SK-N-SH (cell line): ENCODE results near the gene GPR149. TPM values are rescaled to one million over a fixed set of nuclear protein-coding genes. Genes with fewer than 3 reads are reported as not detected.

Experiments
- CTCF ChIA-PET: fragments of 300-600, 350-600 bp; formaldehyde crosslinking; extraction: SDS; loops from one replicate; lab custom pipeline; 2021; lab: Yijun Ruan, JAX
- POLR2A ChIA-PET: fragments of 350-600 bp; sonication (Branson Sonifier 250); formaldehyde crosslinking; extraction: SDS; loops from one replicate; lab custom pipeline; 2020; ENCODE audit warnings: antibody characterized with exemption, inconsistent platforms; lab: Yijun Ruan, JAX
- DNase-seq: peaks from one replicate; pipeline ENCODE4 v3.0.0; 2012
- H2AFZ ChIP-seq: fragments of 200-600 bp; sonication (generic); 2 replicates; pipeline ENCODE4 v1.8.1; 2016; ENCODE audit warnings: antibody characterized with exemption, mild to moderate bottlenecking, low read depth
- H3F3A ChIP-seq: fragments of 200-600 bp; sonication (generic); replicated peaks from 2 replicates; pipeline ENCODE3; 2016; ENCODE audit warnings: antibody characterized with exemption, mild to moderate bottlenecking; ENCODE audit not compliant: insufficient read depth
- H3K27ac ChIP-seq, 2 experiments: fragments of 200-500 bp in 1 of 2; fragments of 200-600 bp in 1 of 2; sonication (Bioruptor generic) in 1 of 2; sonication (generic), shearing (Covaris generic) in 1 of 2; 2 replicates each; pipeline versions ENCODE4 v1.5.1 to v1.6.1; 2014 to 2016; ENCODE audit warnings: low read depth in 2 of 2, inconsistent platforms in 1 of 2, low read length in 1 of 2, mild to moderate bottlenecking in 1 of 2, mixed read lengths in 1 of 2
- H3K27me3 ChIP-seq: fragments of 200-600 bp; sonication (generic), shearing (Covaris generic); 2 replicates; pipeline ENCODE4 v1.6.1; 2016; ENCODE audit warnings: mixed run types; ENCODE audit not compliant: insufficient read depth
- H3K36me3 ChIP-seq, 2 experiments: fragments of 200-500 bp in 1 of 2; fragments of 200-600 bp in 1 of 2; sonication (Bioruptor generic) in 1 of 2; sonication (generic) in 1 of 2; replicated peaks in 1 of 2; 2 replicates each; pipeline versions ENCODE3 to v1.5.1; 2014 to 2016; ENCODE audit warnings: low read length in 1 of 2, mild to moderate bottlenecking in 1 of 2; ENCODE audit not compliant: insufficient read depth in 2 of 2, control insufficient read depth in 1 of 2
- H3K4me1 ChIP-seq, 2 experiments: fragments of 200-500 bp in 1 of 2; fragments of 200-600 bp in 1 of 2; sonication (Bioruptor generic) in 1 of 2; sonication (generic), shearing (Covaris generic) in 1 of 2; 2 replicates each; pipeline versions ENCODE4 v1.5.1 to v1.6.1; 2014 to 2016; ENCODE audit warnings: low read depth in 1 of 2, low read length in 1 of 2, mixed run types in 1 of 2; ENCODE audit not compliant: insufficient read depth in 2 of 2, control insufficient read depth in 1 of 2
- H3K4me2 ChIP-seq: fragments of 200-600 bp; sonication (generic), shearing (Covaris generic); 2 replicates; pipeline ENCODE4 v1.6.1; 2017; ENCODE audit warnings: mixed run types
- H3K4me3 ChIP-seq, 2 experiments: fragments of 200-500 bp in 1 of 2; fragments of 200-600 bp in 1 of 2; sonication (Bioruptor generic) in 1 of 2; sonication (generic), shearing (Covaris generic) in 1 of 2; 2 replicates each; pipeline versions ENCODE4 v1.5.1 to v1.8.1; 2014 to 2016; ENCODE audit warnings: low read depth in 2 of 2, inconsistent platforms in 1 of 2, low read length in 1 of 2, mild to moderate bottlenecking in 1 of 2, mixed read lengths in 1 of 2, moderate library complexity in 1 of 2
- H3K79me2 ChIP-seq: fragments of 200-600 bp; sonication (generic); 2 replicates; pipeline ENCODE4 v1.8.1; 2017; ENCODE audit warnings: mild to moderate bottlenecking; ENCODE audit not compliant: insufficient read depth
- H3K9ac ChIP-seq: fragments of 200-600 bp; sonication (generic); 2 replicates; pipeline ENCODE4 v1.6.1; 2017; ENCODE audit warnings: mixed run types
- H3K9me2 ChIP-seq: fragments of 200-600 bp; sonication (generic); 2 replicates; pipeline ENCODE4 v1.6.1; 2017; ENCODE audit warnings: mixed run types
- H3K9me3 ChIP-seq: fragments of 200-600 bp; sonication (generic); 2 replicates; pipeline ENCODE4 v1.6.1; 2017; ENCODE audit warnings: mixed run types, mild to moderate bottlenecking, moderate library complexity
- H4K20me1 ChIP-seq: fragments of 200-600 bp; sonication (generic); 2 replicates; pipeline ENCODE4 v1.6.1; 2017; ENCODE audit warnings: mild to moderate bottlenecking, mixed run types; ENCODE audit not compliant: insufficient read depth
- CHD2 ChIP-seq: fragments of 150-350 bp; IDR thresholded peaks from 2 replicates; pipeline ENCODE4 v1.6.1; 2018; ENCODE audit warnings: low read length; ENCODE audit not compliant: partially characterized antibody
- CTCF ChIP-seq: fragments of 200-600 bp; sonication (generic); IDR thresholded peaks from 2 replicates; pipeline ENCODE4 v1.6.1; 2017; ENCODE audit warnings: antibody characterized with exemption, mild to moderate bottlenecking, moderate library complexity
- ELF1 ChIP-seq: IDR thresholded peaks from 2 replicates; pipeline ENCODE4 v1.4.0; 2012
- EP300 ChIP-seq, 2 experiments: IDR thresholded peaks; 2 replicates each; pipeline versions ENCODE4 v1.4.0 to v1.6.1; 2012; ENCODE audit warnings: borderline replicate concordance in 1 of 2, low read depth in 1 of 2, low read length in 1 of 2
- FOXJ3 ChIP-seq: sonication (generic); formaldehyde crosslinking; IDR thresholded peaks from 2 replicates; pipeline ENCODE4 v1.5.1; 2020; ENCODE audit warnings: mild to moderate bottlenecking, missing genetic modification reagents
- FOXM1 ChIP-seq: IDR thresholded peaks from 2 replicates; pipeline ENCODE4 v1.4.0; 2012; ENCODE audit warnings: low read depth, mild to moderate bottlenecking
- MEF2A ChIP-seq: IDR thresholded peaks from 2 replicates; pipeline ENCODE4 v1.4.0; 2012; ENCODE audit warnings: low read depth, borderline replicate concordance
- MXI1 ChIP-seq: IDR thresholded peaks from 2 replicates; pipeline ENCODE4 v1.6.1; 2012; ENCODE audit warnings: mild to moderate bottlenecking, low read depth, low read length, improper control_type of control experiment
- NRF1 ChIP-seq: IDR thresholded peaks from 2 replicates; pipeline ENCODE4 v1.6.1; 2012; ENCODE audit warnings: low read depth, mild to moderate bottlenecking, low read length
- SMC3 ChIP-seq: IDR thresholded peaks from 2 replicates; pipeline ENCODE4 v1.6.1; 2012; ENCODE audit warnings: low read depth, low read length, improper control_type of control experiment
- TAF1 ChIP-seq: IDR thresholded peaks from 2 replicates; pipeline ENCODE4 v1.6.1; 2012; ENCODE audit warnings: low read depth, mild to moderate bottlenecking, low read length, moderate library complexity, borderline replicate concordance
- TCF12 ChIP-seq: IDR thresholded peaks from 2 replicates; pipeline ENCODE4 v1.4.0; 2012
- USF1 ChIP-seq: IDR thresholded peaks from 2 replicates; pipeline ENCODE4 v1.4.0; 2012; ENCODE audit warnings: low read depth, borderline replicate concordance
- USF2 ChIP-seq: fragments of 150-350 bp; IDR thresholded peaks from 2 replicates; pipeline ENCODE4 v1.6.1; 2017; ENCODE audit warnings: antibody characterized with exemption, low read length, low read depth, borderline replicate concordance
- YY1 ChIP-seq: IDR thresholded peaks from 2 replicates; pipeline ENCODE4 v1.4.0; 2012; ENCODE audit warnings: low read depth, mild to moderate bottlenecking
- WGBS: methylation state at CpG from one replicate; pipeline ENCODE4 v1.1.6; 2017; ENCODE audit warnings: low lambda C conversion rate; 5-methylcytosine and 5-hydroxymethylcytosine counted together
- polyA plus RNA-seq, 3 experiments: library from polyadenylated mRNA; depleted of rRNA; stranded (reverse); fragments of >200 nt; gene quantifications; 2 replicates each; pipeline ENCODE4 v1.2.3, GENCODE V29; 2012

GPR149 gene
- polyA plus RNA-seq, 1 of the 3 experiments (the other 2 are of a cell fraction) = not detected

GRCh38 chr3:154323891-154324738 lies 105.9 kb downstream of the GPR149 start, which contains the start of gene DHX36 (continued):
- TF ChIP-seq USF2 = no peak
- TF ChIP-seq YY1 = peak; percentile 90

- Histone ChIP-seq H3F3A (peaks cover 4% of the 10 kb centered on the region), H3K9ac (no peak overlapping the region), H3K4me2 (no peak overlapping the region), H3K9me3 (no peaks in the 10 kb centered on the region), H3K4me3 (no peak overlapping the region), H2AFZ (no peak overlapping the region), H3K27ac (no peak overlapping the region; a peak in 1 of 4 replicates), H3K79me2 (peaks cover 89% of the 10 kb centered on the region), H3K27me3 (no peaks in the 10 kb centered on the region), H3K36me3 (peaks cover 42 to 44% of the 10 kb centered on the region in 2 experiments), H3K9me2 (no peaks in the 10 kb centered on the region), H4K20me1 (peaks cover 59% of the 10 kb centered on the region), H3K4me1 (peaks cover 0 to 9% of the 10 kb centered on the region in 2 experiments; a peak in 3 of 4 replicates)
- ChIA-PET CTCF (no interaction called here), POLR2A (interaction anchor here (0.6 kb wide), 1 partner anchor 61 kb away, joined by 3 read pairs; no protein-coding TSS in a partner anchor)
- DNase-seq = no peak
- TF ChIP-seq TAF1 = no peak
- TF ChIP-seq FOXJ3 (CRISPR knock-in tag) = no peak
- TF ChIP-seq CHD2 = no peak
- no peak for TF ChIP-seq MXI1
- TF ChIP-seq USF1 = no peak
- TF ChIP-seq MEF2A = no peak
- TF ChIP-seq FOXM1 = no peak
- TF ChIP-seq TCF12 = no peak
- TF ChIP-seq CTCF = no peak
- no peak for TF ChIP-seq ELF1
- TF ChIP-seq SMC3 = no peak
- TF ChIP-seq NRF1 = no peak
- no peak for TF ChIP-seq EP300 (IDR thresholded peaks at IDR 0.05; ENCODE audit: borderline replicate concordance in 1 of 2, low read depth in 1 of 2, low read length in 1 of 2)
- 91% methylated on average over 5 of the region's 5 CpGs for WGBS
Measured at GRCh38 chr3:154316974-154317767, 112.8 kb downstream of the GPR149 start.
